Measurements from ENCODE around the gene RAD21L1. TPM values are rescaled to one million over a fixed set of nuclear protein-coding genes. Genes with fewer than 3 reads are reported as not detected.

Gene RAD21L1
- polyA plus RNA-seq, 2 of the 4 experiments (the other 2 are of a cell fraction) = not detected

DNA sequence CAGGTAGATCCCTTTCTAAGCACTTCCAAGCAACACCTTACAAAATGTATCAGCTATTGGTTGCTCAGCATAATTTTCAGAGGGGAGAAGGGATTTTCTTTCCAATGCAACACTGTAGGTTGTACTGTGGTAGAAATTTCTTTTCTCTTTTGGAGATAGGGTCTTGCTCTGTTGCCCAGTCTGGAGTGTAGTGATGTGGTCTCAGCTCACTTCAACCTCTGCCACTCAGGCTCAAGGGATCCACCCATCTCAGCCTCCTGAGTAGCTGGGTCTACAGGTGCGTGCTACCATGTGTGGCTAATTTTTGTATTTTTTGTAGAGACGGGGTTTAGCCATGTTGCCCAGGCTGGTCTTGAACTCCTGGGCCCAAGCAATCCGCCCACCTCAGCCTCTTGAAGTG lies 16.3 kb downstream of the RAD21L1 start (continued):
- TF ChIP-seq ESRRA (IDR thresholded peaks at IDR 0.05; ENCODE audit: borderline replicate concordance, low read length) = no peak
- TF ChIP-seq CBX2 (IDR thresholded peaks at IDR 0.05; ENCODE audit: borderline replicate concordance, low read depth) = no peak
- TF ChIP-seq PHF8 (IDR thresholded peaks at IDR 0.05; ENCODE audit: borderline replicate concordance, low read depth) = no peak
- no peak for TF ChIP-seq JUN (IDR thresholded peaks at IDR 0.05)
- no peak for TF ChIP-seq MAZ (IDR thresholded peaks at IDR 0.05; ENCODE audit: borderline replicate concordance, low read depth, low read length)

DNA sequence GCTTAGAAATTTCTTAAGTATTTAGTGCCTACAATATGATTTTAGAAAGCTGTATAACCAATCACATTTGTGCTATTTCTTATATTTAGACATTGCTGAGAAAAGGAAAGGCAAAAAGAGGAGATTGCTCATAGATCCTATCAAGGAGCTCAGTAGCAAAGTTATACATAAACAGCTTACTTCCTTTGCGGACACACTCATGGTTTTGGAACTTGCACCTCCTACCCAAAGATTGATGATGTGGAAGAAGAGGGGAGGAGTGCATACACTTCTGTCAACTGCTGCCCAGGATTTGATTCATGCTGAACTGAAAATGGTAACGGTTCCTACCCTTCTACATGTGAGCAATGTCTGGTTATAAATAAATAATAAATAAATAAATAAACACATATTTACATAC lies 16.7 kb downstream of the RAD21L1 start:
- POLR2A ChIA-PET = no interaction called here
- DNase-seq (ENCODE audit: low read depth in 1 of 2, low spot score in 1 of 2) = peak in 1 of 2 experiments; percentile 29
- H3K4me1 ChIP-seq = peaks cover 5% of the 10 kb centered on the region; the same call in 1 of the 3 replicates
- H3K27ac ChIP-seq = no peak overlapping the region
- H3K4me3 ChIP-seq = no peak overlapping the region
- H3K4me2 ChIP-seq = peak overlapping the region; percentile 17; the same call in 1 of the 3 replicates
- 22% methylated on average over 2 of the region's 2 CpGs for WGBS (ENCODE audit: missing lambda C conversion rate)
- no peak for FAIRE-seq
- H3K9me3 ChIP-seq = no peaks in the 10 kb centered on the region
- TF ChIP-seq EHMT2 (IDR thresholded peaks at IDR 0.05; ENCODE audit: low read depth) (no peak), POLR2AphosphoS2 (conservative IDR thresholded peaks at IDR 0.05; ENCODE audit: low read length) (no peak), HEYL (CRISPR knock-in tag; IDR thresholded peaks at IDR 0.05) (no peak), HOXB13 (CRISPR knock-in tag; IDR thresholded peaks at IDR 0.05; ENCODE audit: low read depth) (no peak), NPAS2 (CRISPR knock-in tag; IDR thresholded peaks at IDR 0.05; ENCODE audit: borderline replicate concordance) (no peak), NR3C1 (IDR thresholded peaks at IDR 0.05) (no peak), HOXB5 (CRISPR knock-in tag; IDR thresholded peaks at IDR 0.05) (no peak), HDAC2 (IDR thresholded peaks at IDR 0.05) (no peak), HOXA7 (CRISPR knock-in tag; IDR thresholded peaks at IDR 0.05) (no peak), GATA3 (IDR thresholded peaks at IDR 0.05; ENCODE audit: borderline replicate concordance) (no peak), TFCP2L1 (CRISPR knock-in tag; IDR thresholded peaks at IDR 0.05) (no peak), CEBPB (IDR thresholded peaks at IDR 0.05) (no peak)
- TF ChIP-seq, protein P1, sequence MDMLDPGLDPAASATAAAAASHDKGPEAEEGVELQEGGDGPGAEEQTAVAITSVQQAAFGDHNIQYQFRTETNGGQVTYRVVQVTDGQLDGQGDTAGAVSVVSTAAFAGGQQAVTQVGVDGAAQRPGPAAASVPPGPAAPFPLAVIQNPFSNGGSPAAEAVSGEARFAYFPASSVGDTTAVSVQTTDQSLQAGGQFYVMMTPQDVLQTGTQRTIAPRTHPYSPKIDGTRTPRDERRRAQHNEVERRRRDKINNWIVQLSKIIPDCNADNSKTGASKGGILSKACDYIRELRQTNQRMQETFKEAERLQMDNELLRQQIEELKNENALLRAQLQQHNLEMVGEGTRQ (IDR thresholded peaks at IDR 0.05) = no peak
- TF ChIP-seq, protein P2, sequence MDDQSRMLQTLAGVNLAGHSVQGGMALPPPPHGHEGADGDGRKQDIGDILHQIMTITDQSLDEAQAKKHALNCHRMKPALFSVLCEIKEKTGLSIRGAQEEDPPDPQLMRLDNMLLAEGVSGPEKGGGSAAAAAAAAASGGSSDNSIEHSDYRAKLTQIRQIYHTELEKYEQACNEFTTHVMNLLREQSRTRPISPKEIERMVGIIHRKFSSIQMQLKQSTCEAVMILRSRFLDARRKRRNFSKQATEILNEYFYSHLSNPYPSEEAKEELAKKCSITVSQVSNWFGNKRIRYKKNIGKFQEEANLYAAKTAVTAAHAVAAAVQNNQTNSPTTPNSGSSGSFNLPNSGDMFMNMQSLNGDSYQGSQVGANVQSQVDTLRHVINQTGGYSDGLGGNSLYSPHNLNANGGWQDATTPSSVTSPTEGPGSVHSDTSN (IDR thresholded peaks at IDR 0.05) = no peak
- TF ChIP-seq, protein P3, sequence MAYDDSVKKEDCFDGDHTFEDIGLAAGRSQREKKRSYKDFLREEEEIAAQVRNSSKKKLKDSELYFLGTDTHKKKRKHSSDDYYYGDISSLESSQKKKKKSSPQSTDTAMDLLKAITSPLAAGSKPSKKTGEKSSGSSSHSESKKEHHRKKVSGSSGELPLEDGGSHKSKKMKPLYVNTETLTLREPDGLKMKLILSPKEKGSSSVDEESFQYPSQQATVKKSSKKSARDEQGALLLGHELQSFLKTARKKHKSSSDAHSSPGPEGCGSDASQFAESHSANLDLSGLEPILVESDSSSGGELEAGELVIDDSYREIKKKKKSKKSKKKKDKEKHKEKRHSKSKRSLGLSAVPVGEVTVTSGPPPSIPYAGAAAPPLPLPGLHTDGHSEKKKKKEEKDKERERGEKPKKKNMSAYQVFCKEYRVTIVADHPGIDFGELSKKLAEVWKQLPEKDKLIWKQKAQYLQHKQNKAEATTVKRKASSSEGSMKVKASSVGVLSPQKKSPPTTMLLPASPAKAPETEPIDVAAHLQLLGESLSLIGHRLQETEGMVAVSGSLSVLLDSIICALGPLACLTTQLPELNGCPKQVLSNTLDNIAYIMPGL (CRISPR knock-in tag; IDR thresholded peaks at IDR 0.05; ENCODE audit: borderline replicate concordance) = no peak
- peak in 1 of 2 experiments; percentile 51; a peak in 2 of 6 replicates for ATAC-seq
- CTCF ChIA-PET = interaction anchor here (1.4 to 3.0 kb wide), 3 partner anchors 16 to 30 kb away, joined by 3 to 15 read pairs (median 3); partner anchors contain the start of gene RAD21L1

DNA sequence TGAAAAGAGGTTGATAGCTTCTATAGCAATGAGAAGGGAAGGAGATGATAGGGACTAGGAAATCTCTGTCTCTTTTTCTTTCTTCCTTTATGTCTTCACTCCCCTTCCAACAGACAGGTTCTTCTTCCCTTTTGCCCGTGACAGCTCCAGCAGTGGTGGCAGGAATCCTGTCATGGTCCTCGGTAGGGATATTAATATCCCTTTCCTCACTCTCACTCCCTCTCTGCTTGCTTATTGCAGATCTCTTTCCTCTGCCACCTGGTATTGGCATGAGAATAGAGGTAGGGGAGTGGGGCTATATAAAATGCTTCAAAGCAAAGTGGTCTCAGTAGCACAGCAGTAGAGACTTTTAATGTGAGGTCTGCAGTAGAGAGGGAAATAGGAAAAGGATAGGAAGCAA lies 19.7 kb downstream of the RAD21L1 start:
- Histone ChIP-seq H3K27ac (no peak overlapping the region), H3K4me2 (no peak overlapping the region), H3K9me3 (no peaks in the 10 kb centered on the region), H3K4me1 (peaks cover 5% of the 10 kb centered on the region; the same call in 1 of the 3 replicates), H3K4me3 (no peak overlapping the region)
- DNase-seq (ENCODE audit: low read depth in 1 of 2, low spot score in 1 of 2) (no peak), FAIRE-seq (no peak), ATAC-seq (no peak)
- CTCF ChIA-PET = no interaction called here
- TF ChIP-seq EHMT2 (IDR thresholded peaks at IDR 0.05; ENCODE audit: low read depth) (no peak), ZFP36 (IDR thresholded peaks at IDR 0.05; ENCODE audit: borderline replicate concordance, partially characterized antibody) (no peak), HOXB5 (CRISPR knock-in tag; IDR thresholded peaks at IDR 0.05) (no peak), HOXA7 (CRISPR knock-in tag; IDR thresholded peaks at IDR 0.05) (no peak), EHF (CRISPR knock-in tag; IDR thresholded peaks at IDR 0.05) (no peak), TP53 (CRISPR knock-in tag; IDR thresholded peaks at IDR 0.05) (no peak)
- TF ChIP-seq, protein P2 (IDR thresholded peaks at IDR 0.05) = no peak
- WGBS (ENCODE audit: missing lambda C conversion rate) = 52% methylated on average over 2 of the region's 2 CpGs
- POLR2A ChIA-PET = no interaction called here
